ENCODE data around the gene BIRC2.

The BIRC2 gene

DNA sequence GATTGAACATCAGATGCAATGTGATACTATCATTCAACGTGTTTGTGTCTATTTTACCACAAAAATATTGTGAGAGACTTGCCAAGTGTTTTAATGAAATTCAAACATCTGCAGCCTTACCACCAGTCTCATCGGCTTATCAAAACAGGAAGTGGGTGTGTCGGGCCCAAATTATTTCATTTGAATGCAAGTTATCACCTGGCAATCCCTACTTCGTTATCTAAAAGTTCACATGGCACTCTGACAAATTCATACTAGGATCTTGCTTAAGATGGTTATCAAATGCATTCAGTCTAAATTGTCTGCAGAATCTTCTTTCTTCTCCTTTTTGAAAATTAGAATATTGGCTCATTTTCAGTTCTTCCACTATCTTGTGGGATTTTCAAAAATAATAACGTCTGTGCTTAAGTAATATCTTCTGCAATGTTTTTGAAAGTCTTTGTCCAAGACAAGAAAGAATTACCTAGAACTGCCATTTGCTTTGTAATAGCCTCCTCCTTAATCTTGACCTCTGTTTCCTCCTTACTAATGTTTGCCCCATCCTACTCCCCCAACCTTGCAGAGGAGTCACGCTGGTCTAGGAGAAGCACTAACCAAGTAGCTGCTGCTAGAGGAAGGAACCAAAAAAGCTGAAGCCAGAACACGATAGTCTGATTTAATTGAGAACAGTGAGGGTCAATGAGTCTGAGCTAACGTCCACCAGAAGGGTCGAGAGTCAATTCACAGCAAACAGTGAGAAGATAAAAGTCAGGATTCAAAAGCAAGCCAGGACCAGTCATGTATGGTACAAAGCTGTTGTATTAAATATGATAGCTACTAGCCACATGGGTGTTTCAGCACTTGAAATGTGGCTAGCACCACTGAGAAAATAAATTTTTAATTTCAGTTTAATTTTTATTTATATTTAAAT lies 39.9 kb upstream of the BIRC2 start:
- H3K4me3 ChIP-seq (ENCODE audit: low read depth, low read length), result no peak overlapping the region
- in situ Hi-C loops (cut with HindIII; ENCODE audit: low sequenced_read_pairs), result no loop called here
- DNase-seq (ENCODE audit: low read depth), result no peak
- TF ChIP-seq, protein P1, sequence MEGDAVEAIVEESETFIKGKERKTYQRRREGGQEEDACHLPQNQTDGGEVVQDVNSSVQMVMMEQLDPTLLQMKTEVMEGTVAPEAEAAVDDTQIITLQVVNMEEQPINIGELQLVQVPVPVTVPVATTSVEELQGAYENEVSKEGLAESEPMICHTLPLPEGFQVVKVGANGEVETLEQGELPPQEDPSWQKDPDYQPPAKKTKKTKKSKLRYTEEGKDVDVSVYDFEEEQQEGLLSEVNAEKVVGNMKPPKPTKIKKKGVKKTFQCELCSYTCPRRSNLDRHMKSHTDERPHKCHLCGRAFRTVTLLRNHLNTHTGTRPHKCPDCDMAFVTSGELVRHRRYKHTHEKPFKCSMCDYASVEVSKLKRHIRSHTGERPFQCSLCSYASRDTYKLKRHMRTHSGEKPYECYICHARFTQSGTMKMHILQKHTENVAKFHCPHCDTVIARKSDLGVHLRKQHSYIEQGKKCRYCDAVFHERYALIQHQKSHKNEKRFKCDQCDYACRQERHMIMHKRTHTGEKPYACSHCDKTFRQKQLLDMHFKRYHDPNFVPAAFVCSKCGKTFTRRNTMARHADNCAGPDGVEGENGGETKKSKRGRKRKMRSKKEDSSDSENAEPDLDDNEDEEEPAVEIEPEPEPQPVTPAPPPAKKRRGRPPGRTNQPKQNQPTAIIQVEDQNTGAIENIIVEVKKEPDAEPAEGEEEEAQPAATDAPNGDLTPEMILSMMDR (IDR thresholded peaks at IDR 0.05; ENCODE audit: low read depth, low read length, missing control alignments), result no peak

DNA sequence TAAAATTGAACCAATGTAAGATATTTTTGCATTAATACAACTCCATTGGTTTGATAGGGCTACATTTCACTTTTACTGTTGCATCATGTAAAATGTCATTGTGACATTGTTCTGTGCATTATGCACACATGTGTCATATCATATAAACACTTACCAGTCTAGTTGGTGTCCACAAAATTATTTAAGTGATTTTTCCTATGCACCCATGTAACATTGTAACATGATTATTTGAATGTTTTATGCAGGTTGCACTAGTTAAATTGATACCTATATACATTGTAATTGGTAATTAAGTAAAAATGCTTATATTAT lies 39.3 kb upstream of the BIRC2 start:
- TF ChIP-seq, protein P1 (IDR thresholded peaks at IDR 0.05; ENCODE audit: low read depth, low read length, missing control alignments), result no peak
- no peak overlapping the region for H3K4me3 ChIP-seq (ENCODE audit: low read depth, low read length)
- no peak for DNase-seq (ENCODE audit: low read depth)
- in situ Hi-C loops (cut with HindIII; ENCODE audit: low sequenced_read_pairs), result no loop called here

DNA sequence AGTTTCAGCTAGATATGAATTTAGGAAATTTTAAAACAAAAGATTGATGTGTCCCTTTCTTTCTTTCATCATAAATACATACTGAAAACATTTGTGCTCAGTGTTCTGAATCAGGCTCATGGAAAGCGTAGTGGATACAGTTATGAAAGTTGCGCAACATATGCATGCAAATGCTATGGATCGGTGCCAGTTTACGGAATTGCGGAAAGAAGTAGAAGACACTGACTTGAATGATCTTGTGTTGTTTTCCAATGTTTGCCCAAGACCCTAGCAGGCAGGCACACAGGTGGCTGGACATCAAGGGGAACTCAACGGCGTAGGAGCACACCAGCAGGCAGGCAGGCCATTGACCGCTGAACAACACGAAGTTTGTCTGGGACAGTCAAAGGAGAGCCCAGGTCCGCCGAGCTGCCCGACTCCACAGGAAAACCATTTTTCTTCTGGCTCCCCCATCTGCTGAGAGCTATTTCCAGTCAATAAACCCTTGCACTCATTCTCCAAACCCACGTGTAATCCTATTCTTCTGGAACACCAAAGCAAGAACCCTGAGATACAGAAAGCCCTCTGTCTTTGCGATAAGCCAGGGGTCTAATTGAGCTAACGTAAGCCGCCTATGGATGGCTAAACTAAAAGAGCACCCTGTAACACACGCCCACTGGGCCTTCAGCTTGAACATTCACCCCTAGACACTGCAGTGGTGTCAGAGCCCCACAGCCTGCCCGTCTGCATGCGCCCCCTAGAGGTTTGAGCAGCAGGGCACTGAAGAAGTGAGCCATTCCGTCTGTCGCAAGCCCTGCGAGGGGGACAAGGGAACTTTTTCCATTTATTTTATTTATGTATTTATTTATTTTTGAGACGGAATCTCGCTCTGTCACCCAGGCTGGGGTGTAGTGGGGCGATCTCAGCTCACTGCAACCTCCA lies 37.1 kb upstream of the BIRC2 start:
- TF ChIP-seq, protein P1 (IDR thresholded peaks at IDR 0.05; ENCODE audit: low read depth, low read length, missing control alignments), result no peak
- in situ Hi-C loops (cut with HindIII; ENCODE audit: low sequenced_read_pairs), result no loop called here
- DNase-seq (ENCODE audit: low read depth), result no peak
- H3K4me3 ChIP-seq (ENCODE audit: low read depth, low read length), result no peak overlapping the region

DNA sequence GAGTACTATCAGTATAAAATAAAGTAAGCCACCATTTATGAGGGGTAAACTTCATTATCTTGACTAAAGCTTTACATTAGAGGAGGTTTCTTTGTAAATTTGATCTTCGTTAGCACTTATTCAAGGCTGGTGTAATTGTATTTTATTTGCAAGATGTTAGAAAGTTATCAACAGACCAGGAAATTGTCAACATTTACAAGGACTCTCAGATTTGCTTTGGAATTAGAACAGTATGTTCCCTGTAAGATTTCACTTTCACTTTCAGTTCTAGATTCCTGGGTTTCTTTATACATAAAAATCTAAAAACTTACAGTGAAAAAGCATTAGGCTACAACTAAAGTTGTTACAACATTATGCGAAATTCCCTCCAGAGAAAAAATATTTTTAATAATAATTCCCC lies 34.3 kb upstream of the BIRC2 start:
- in situ Hi-C loops (cut with HindIII; ENCODE audit: low sequenced_read_pairs), result no loop called here
- TF ChIP-seq, protein P1 (IDR thresholded peaks at IDR 0.05; ENCODE audit: low read depth, low read length, missing control alignments), result no peak
- H3K4me3 ChIP-seq (ENCODE audit: low read depth, low read length), result no peak overlapping the region
- no peak for DNase-seq (ENCODE audit: low read depth)

DNA sequence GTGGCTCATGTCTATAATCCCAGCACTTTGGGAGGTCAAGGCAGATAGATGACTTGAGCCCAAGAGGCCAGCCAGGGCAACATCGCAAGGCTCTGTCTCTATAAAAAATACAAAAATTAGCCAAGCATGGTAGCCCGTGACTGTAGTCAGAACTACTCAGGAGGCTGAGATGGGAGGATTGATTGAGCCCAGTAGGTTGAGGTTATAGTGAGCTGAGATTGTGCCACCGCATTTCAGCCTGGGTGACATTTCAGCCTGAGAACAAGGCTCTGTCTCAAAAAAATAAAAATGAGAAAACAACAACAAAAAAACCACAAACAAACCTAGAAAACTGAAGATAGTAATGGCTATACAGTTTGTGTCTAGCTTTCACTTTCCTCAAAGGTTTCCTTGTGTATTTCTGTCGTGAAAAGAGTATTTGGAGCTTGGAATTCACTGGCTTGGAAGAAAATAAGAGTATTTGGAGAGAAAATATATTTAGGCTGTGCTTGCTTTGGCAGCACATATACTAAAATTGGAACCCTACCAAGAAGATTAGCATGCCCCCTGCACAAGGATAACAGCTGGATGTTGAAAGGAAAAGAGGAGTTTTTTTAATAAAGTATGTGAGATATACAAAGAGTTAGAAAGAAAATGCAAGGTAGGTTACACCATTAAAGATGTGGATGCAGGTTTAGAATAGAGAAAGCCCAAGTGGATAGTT lies 33.6 kb upstream of the BIRC2 start:
- TF ChIP-seq, protein P1 (IDR thresholded peaks at IDR 0.05; ENCODE audit: low read depth, low read length, missing control alignments), result no peak
- DNase-seq (ENCODE audit: low read depth), result no peak
- in situ Hi-C loops (cut with HindIII; ENCODE audit: low sequenced_read_pairs), result no loop called here
- no peak overlapping the region for H3K4me3 ChIP-seq (ENCODE audit: low read depth, low read length)

DNA sequence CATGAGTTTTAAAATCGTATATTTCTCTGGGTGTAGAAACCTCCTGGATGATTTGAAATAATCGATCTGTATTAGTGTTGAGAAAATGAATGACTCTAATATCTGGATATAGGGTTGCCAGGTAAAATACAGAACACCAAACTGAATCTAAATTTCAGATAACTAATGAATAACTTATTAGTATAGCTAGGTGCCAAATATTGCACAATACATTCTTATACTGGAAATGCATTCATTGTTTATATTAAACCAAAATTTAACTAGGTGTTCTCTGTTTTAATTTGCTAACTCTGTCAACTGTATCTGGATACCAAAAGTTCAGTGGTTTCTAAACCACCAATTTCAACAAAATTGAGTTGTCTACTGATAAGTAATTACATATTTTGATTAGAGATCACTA lies 32.2 kb upstream of the BIRC2 start:
- H3K4me3 ChIP-seq (ENCODE audit: low read depth, low read length), result no peak overlapping the region
- in situ Hi-C loops (cut with HindIII; ENCODE audit: low sequenced_read_pairs), result no loop called here
- no peak for DNase-seq (ENCODE audit: low read depth)
- TF ChIP-seq, protein P1 (IDR thresholded peaks at IDR 0.05; ENCODE audit: low read depth, low read length, missing control alignments), result no peak
